IMR-90 (cell line): ENCODE measurements around the gene BHLHE23. TPM values are rescaled to one million over a fixed set of nuclear protein-coding genes. Genes with fewer than 3 reads are reported as not detected.

Source experiments
- ATAC-seq: fragments of 200-7000 bp; cut with Tn5 transposase; 2 replicates; pipeline ENCODE4 v1.9.1; 2020; ENCODE audit warnings: low read depth, mild to moderate bottlenecking, moderate library complexity
- BruUV-seq: library from RNA; stranded (reverse); fragments of 400-500 nt; replicated peaks from 2 replicates; lab custom pipeline; 2021; lab: Mats Ljungman, UMichigan
- CTCF ChIA-PET: fragments of 300-600 bp; formaldehyde crosslinking; extraction: SDS; loops from one replicate; lab custom pipeline; 2021; ENCODE audit warnings: antibody characterized with exemption; lab: Yijun Ruan, JAX
- POLR2A ChIA-PET: fragments of 300-600 bp; sonication (Branson Sonifier 250); formaldehyde crosslinking; loops from one replicate; lab custom pipeline; 2022; ENCODE audit warnings: antibody characterized with exemption; ENCODE audit not compliant: unreplicated experiment; lab: Charles Lee
- DNase-seq: peaks from one replicate; pipeline ENCODE4 v3.0.0; 2013
- H2AFZ ChIP-seq: replicated peaks from 2 replicates; pipeline ENCODE3; 2013; ENCODE audit warnings: low read length, mild to moderate bottlenecking; ENCODE audit not compliant: poor library complexity
- H2AK5ac ChIP-seq: 2 replicates; pipeline ENCODE4 v1.6.1; 2013; ENCODE audit warnings: low read depth, low read length, inconsistent platforms
- H2AK9ac ChIP-seq: replicated peaks from 2 replicates; pipeline ENCODE3; 2013; ENCODE audit warnings: mild to moderate bottlenecking, low read depth, low read length, moderate library complexity; ENCODE audit not compliant: poor library complexity
- H2BK120ac ChIP-seq: 2 replicates; pipeline ENCODE4 v1.6.1; 2013; ENCODE audit warnings: low read depth, low read length, inconsistent platforms
- H2BK15ac ChIP-seq: 3 replicates; pipeline ENCODE4 v1.6.1; 2013; ENCODE audit warnings: low read depth, low read length, inconsistent platforms
- H2BK20ac ChIP-seq: 2 replicates; pipeline ENCODE4 v1.6.1; 2013; ENCODE audit warnings: low read depth, mild to moderate bottlenecking, inconsistent platforms, low read length, moderate library complexity
- H2BK5ac ChIP-seq: 2 replicates; pipeline ENCODE4 v1.6.1; 2013; ENCODE audit warnings: mild to moderate bottlenecking, low read depth, low read length, inconsistent platforms; ENCODE audit not compliant: poor library complexity, severe bottlenecking
- H3K14ac ChIP-seq: replicated peaks from 2 replicates; pipeline ENCODE4 v1.6.1; 2013; ENCODE audit warnings: low read depth, low read length, inconsistent platforms
- H3K18ac ChIP-seq: 2 replicates; pipeline ENCODE4 v1.6.1; 2013; ENCODE audit warnings: low read depth, low read length, control low read depth
- H3K23ac ChIP-seq: 2 replicates; pipeline ENCODE4 v1.6.1; 2013; ENCODE audit warnings: low read depth, low read length, inconsistent platforms
- H3K27ac ChIP-seq: 2 replicates; pipeline ENCODE4 v1.5.1; 2013; ENCODE audit warnings: mild to moderate bottlenecking, control low read depth, low read length; ENCODE audit not compliant: insufficient read depth
- H3K27me3 ChIP-seq: 2 replicates; pipeline ENCODE4 v1.6.1; 2013; ENCODE audit warnings: low read length; ENCODE audit not compliant: control insufficient read depth, insufficient read depth
- H3K36me3 ChIP-seq: 2 replicates; pipeline ENCODE4 v1.6.1; 2013; ENCODE audit warnings: low read length, mixed read lengths; ENCODE audit not compliant: control insufficient read depth, insufficient read depth
- H3K4ac ChIP-seq: 2 replicates; pipeline ENCODE4 v1.6.1; 2013; ENCODE audit warnings: low read depth, low read length, inconsistent platforms
- H3K4me1 ChIP-seq: 2 replicates; pipeline ENCODE4 v1.6.1; 2013; ENCODE audit warnings: low read length, mixed read lengths; ENCODE audit not compliant: control insufficient read depth, insufficient read depth
- H3K4me2 ChIP-seq: 2 replicates; pipeline ENCODE4 v1.6.1; 2013; ENCODE audit warnings: low read depth, mild to moderate bottlenecking, control low read depth, low read length, moderate library complexity
- H3K4me3 ChIP-seq: 2 replicates; pipeline ENCODE4 v1.5.1; 2013; ENCODE audit warnings: low read depth, mild to moderate bottlenecking, control low read depth, low read length, moderate library complexity; ENCODE audit not compliant: insufficient read depth
- H3K56ac ChIP-seq: 2 replicates; pipeline ENCODE4 v1.6.1; 2013; ENCODE audit warnings: low read length, inconsistent platforms; ENCODE audit not compliant: insufficient read depth; ENCODE audit errors: extremely low read depth
- H3K79me1 ChIP-seq, 2 experiments: 2 replicates each; pipeline ENCODE4 v1.6.1; 2013; ENCODE audit warnings: low read length in 2 of 2, inconsistent platforms in 1 of 2, low read depth in 1 of 2
- H3K9ac ChIP-seq: 2 replicates; pipeline ENCODE4 v1.6.1; 2013; ENCODE audit warnings: low read depth, low read length, control low read depth
- H3K9me1 ChIP-seq: 2 replicates; pipeline ENCODE4 v1.6.1; 2013; ENCODE audit warnings: low read length, inconsistent platforms; ENCODE audit not compliant: insufficient read depth
- H3K9me3 ChIP-seq: 2 replicates; pipeline ENCODE4 v1.6.1; 2013; ENCODE audit warnings: low read length; ENCODE audit not compliant: control insufficient read depth, insufficient read depth
- H4K20me1 ChIP-seq: 2 replicates; pipeline ENCODE4 v1.6.1; 2013; ENCODE audit warnings: low read length, inconsistent platforms; ENCODE audit not compliant: insufficient read depth
- H4K5ac ChIP-seq: 2 replicates; pipeline ENCODE4 v1.6.1; 2013; ENCODE audit warnings: mild to moderate bottlenecking, low read depth, low read length, control low read depth
- H4K8ac ChIP-seq, 2 experiments: 2 replicates each; pipeline ENCODE4 v1.6.1; 2013; ENCODE audit warnings: low read depth in 2 of 2, low read length in 2 of 2, control low read depth in 1 of 2, inconsistent platforms in 1 of 2
- H4K91ac ChIP-seq: 2 replicates; pipeline ENCODE4 v1.6.1; 2013; ENCODE audit warnings: low read depth, low read length, inconsistent platforms; ENCODE audit not compliant: insufficient read depth
- CHD1 ChIP-seq: IDR thresholded peaks from 2 replicates; pipeline ENCODE4 v1.6.1; 2012; ENCODE audit warnings: low read depth, low read length, improper control_type of control experiment
- CTCF ChIP-seq: conservative IDR thresholded peaks from 2 replicates; pipeline ENCODE4 v1.5.1; 2012; ENCODE audit warnings: mild to moderate bottlenecking, low read depth, low read length, improper control_type of control experiment
- ELK1 ChIP-seq: fragments of 150-350 bp; IDR thresholded peaks from 2 replicates; pipeline ENCODE4 v1.6.1; 2016; ENCODE audit warnings: low read depth, mild to moderate bottlenecking, low read length, moderate library complexity, borderline replicate concordance
- POLR2A ChIP-seq: IDR thresholded peaks from 2 replicates; pipeline ENCODE4 v1.6.1; 2012; ENCODE audit warnings: mild to moderate bottlenecking, low read depth, low read length
- SMC3 ChIP-seq: fragments of 150-350 bp; IDR thresholded peaks from 2 replicates; pipeline ENCODE4 v1.6.1; 2016; ENCODE audit warnings: low read depth, mild to moderate bottlenecking, antibody characterized with exemption, low read length, moderate library complexity
- WGBS, 2 experiments: methylation state at CpG; one replicate each; pipeline versions ENCODE4 v1.1.5 to v1.1.7; 2013; ENCODE audit warnings: missing lambda C conversion rate in 2 of 2; ENCODE audit not compliant: insufficient read length in 1 of 2; ENCODE audit errors: extremely low coverage in 2 of 2; 5-methylcytosine and 5-hydroxymethylcytosine counted together
- dilution Hi-C: fragments of 300-500 bp; cut with HindIII; formaldehyde crosslinking; loops from one replicate; pipeline ENCODE4 v1.14.3; 2018; ENCODE audit warnings: low sequenced_read_pairs; ENCODE audit not compliant: unreplicated experiment
- in situ Hi-C: fragments of 300-500 bp; cut with MboI; formaldehyde crosslinking; loops from 3 replicates; pipeline ENCODE4 v1.14.3; 2019; ENCODE audit warnings: low sequenced_read_pairs, inconsistent platforms, mixed read lengths
- intact Hi-C: fragments of 100-400 bp; cut with micrococcal nuclease; formaldehyde crosslinking; loops from 2 replicates; pipeline ENCODE4 v1.10.0; 2022
- polyA plus RNA-seq, 3 experiments: library from polyadenylated mRNA; depleted of rRNA; stranded (reverse); fragments of >200 nt; gene quantifications; 2 replicates each; pipeline ENCODE4 v1.2.3, GENCODE V29; 2012; ENCODE audit warnings: low replicate concordance in 1 of 3
- total RNA-seq: library from RNA; depleted of rRNA; stranded (reverse); fragments of >200 nt; gene quantifications from 2 replicates; pipeline ENCODE4 v1.2.3, GENCODE V29; 2012

Gene BHLHE23
- total and polyA plus RNA-seq, 2 of the 4 experiments (the other 2 are of a cell fraction): not detected

- H3K23ac ChIP-seq: no peak overlapping the region
- 0% methylated on average over 1 of the region's 11 CpGs; no CpG with 5 or more reads in 1 of the 2 experiments for WGBS, 2 experiments
- no peak for DNase-seq
- ATAC-seq: no peak
- in situ Hi-C loops: loop anchor here (25.0 kb wide), 1 partner anchor 314 kb away; no protein-coding TSS in a partner anchor
- H3K9ac ChIP-seq: no peak overlapping the region
- H4K5ac ChIP-seq: no peak overlapping the region
- H3K4me2 ChIP-seq: no peak overlapping the region
- no peaks in the 10 kb centered on the region for H3K4me1 ChIP-seq
- no peaks in the 10 kb centered on the region for H3K79me1 ChIP-seq
- no peak overlapping the region for H2AK5ac ChIP-seq
- CTCF ChIA-PET: interaction anchor here (1.0 kb wide), 1 partner anchor 10 kb away, joined by 3 read pairs; no protein-coding TSS in a partner anchor
- H2AK9ac ChIP-seq: no peak overlapping the region
- no peak overlapping the region for H2BK120ac ChIP-seq
- H3K4ac ChIP-seq: no peak overlapping the region
- TF ChIP-seq SMC3: no peak
- TF ChIP-seq CHD1: no peak
- no peak for TF ChIP-seq POLR2A
- TF ChIP-seq CTCF: no peak
- no peak for TF ChIP-seq ELK1
- dilution Hi-C loops: no loop called here
- H3K56ac ChIP-seq: no peak overlapping the region
- no peak overlapping the region for H3K14ac ChIP-seq
- BruUV-seq: no TSS peak
- H3K9me1 ChIP-seq: no peaks in the 10 kb centered on the region
- peaks cover 3% of the 10 kb centered on the region; the same call in 1 of the 2 replicates for H4K20me1 ChIP-seq
- POLR2A ChIA-PET: no interaction called here
- no peak overlapping the region for H2BK5ac ChIP-seq
- no peak overlapping the region for H3K18ac ChIP-seq
- H2AFZ ChIP-seq: no peak overlapping the region
- H2BK15ac ChIP-seq: no peak overlapping the region
- no peak overlapping the region for H4K8ac ChIP-seq
- intact Hi-C loops: no loop called here
- no peaks in the 10 kb centered on the region for H3K36me3 ChIP-seq
- no peak overlapping the region for H4K91ac ChIP-seq
- H3K9me3 ChIP-seq: no peaks in the 10 kb centered on the region
- peaks cover 84% of the 10 kb centered on the region for H3K27me3 ChIP-seq
- no peak overlapping the region for H2BK20ac ChIP-seq
- no peak overlapping the region for H3K27ac ChIP-seq
- no peak overlapping the region for H3K4me3 ChIP-seq
Measured at GRCh38 chr20:63000958-63001357, 5.8 kb downstream of the BHLHE23 start.
